NCI-H82 (cell line): ENCODE measurements around the gene ERN1.
"Not testable (repeated sequence)": the region's sequence is repeated elsewhere in the genome, so short reads cannot be mapped to it uniquely, and the experiment has no call there.

ENCODE experiments used
- DNase-seq: peaks from one replicate; lab custom pipeline; 2025; lab: John Stamatoyannopoulos, UW

The ERN1 gene

DNA sequence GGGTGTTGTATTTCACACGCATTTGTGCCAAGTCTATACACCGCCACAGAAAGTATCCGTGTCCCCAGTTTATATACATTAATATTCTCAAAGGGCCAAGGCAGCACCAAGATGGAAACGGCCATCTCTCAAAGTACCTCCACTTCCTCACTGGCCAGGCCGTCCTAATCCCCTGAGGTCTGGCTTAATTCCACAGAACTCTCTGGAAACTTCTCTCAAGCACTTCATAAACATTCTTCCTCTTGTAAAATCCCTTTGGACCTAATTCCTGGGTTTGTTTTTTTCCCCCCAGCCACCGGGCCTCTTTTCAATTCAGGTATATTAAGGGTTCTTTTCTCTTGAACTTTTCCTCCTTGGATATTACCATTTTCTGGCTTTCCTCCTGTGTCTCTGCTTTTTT, 5.1 kb upstream of the ERN1 start:
- no peak for DNase-seq

DNA sequence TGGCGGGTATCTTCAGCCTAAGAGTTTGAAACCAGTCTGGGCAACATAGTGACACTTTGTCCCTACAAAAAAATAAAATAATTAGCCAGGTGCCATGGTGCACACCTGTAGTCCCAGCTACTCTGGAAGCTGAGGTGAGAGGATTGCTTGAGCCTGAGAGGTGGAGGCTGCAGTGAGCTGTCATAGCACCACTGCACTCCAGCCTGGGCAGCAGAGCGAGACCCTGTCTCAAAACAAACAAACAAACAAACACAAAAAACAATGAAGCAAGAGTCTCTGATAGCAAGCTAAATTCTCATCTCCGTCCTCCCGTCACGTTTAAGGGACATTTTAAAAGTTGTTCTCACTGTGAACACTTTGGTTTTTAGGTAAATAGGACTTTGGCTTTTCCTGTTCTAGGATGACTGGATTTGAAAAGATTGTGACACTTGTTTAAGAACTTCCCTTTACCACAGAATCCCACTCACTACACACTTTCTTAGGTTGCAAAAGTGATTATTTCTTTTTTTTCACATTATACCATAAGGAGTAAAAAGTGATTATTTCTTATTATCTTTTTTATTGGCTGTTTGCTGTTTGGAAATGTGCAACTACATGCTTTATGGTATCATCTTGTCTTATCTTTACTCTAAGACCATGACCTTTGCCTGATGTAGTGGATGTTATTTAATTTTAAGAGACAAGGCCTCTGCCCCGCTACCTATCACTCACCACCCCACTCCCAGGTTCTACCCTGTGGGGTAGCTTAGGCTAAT, 4.4 kb upstream of the ERN1 start:
- no peak for DNase-seq

DNA sequence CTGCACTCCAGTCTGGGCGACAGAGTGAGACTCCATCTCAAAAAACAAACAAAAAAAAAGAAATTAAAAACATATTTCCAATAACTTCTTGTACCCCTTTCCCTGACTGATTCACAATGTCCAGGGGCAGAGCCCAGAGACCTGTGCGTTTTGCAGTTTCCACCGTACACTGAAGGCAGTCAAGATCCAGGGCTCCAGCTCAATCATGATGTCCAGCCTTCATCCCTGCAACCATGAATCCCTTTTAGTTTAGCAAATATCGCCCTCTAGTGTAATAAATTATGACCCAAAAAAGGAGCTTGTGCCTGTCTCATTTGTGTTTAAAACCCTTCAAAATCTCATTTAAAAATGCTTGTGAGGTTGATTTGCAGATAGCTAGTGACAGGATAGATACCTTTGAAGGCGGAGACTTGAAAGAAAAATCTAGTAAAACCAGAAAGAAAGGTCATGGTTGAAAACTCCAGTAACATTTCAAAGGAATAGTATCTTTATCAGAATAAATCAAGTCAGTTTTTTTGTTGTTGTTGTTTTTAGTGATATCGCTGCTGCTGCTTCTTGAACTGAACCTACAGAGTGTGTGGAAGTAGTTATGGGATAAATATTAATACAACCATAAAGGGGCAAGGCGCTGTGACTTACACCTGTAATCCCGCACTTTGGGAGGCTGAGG, 3.7 kb upstream of the ERN1 start:
- DNase-seq: peak; percentile 90

DNA sequence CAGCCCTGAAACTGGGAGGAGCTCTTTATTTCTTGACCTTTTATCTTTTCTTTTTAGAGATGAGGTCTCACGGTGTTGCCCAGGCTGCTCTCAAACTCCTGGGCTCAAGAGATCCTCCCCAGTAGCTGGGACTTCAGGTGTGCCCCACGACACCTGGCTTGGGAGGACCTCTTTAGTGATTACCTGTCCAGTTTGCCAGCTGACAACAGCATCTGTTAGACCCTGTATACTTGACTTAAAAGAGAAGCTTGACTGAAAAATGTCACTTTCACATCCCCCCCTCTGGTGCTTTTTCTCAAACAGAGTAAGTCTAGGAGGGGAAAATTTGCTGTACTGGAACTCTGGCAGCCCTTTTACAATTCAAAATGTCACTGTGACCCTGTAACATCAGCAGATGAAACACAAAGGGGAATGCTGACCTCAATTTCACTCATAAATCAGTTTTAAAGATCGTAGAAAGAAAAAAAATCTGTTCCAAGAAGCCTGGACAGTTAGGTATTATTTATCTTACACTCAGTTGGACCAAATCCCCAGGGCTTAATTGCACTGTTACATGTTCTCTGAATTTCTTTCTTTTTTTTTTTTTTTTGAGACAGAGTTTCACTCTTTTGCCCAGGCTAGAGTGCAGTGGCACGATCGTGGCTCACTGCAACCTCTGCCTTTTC, 1.8 kb upstream of the ERN1 start:
- no peak for DNase-seq

DNA sequence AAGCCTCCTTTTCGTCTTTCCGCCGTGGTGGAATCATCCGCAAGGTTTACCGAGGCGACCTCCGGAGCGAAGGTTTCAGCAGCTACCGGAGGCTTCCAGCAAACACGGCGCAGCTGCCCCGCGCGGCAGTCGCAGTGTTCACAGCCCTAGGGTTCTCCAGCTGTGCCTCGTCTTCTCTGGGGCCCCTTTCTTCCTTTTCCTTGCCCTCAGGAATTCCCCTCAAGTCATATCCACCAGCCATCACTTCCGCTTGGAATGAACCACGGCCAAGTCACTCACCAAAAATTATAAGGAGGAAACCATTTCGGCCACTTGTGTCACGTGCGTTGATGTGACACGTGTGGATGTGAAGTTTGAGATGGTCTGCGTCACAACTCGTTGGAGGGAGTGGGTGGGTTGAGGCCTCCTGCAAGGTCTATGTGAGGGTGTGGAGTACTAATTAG, 636 bp upstream of the ERN1 start:
- DNase-seq: no peak

DNA sequence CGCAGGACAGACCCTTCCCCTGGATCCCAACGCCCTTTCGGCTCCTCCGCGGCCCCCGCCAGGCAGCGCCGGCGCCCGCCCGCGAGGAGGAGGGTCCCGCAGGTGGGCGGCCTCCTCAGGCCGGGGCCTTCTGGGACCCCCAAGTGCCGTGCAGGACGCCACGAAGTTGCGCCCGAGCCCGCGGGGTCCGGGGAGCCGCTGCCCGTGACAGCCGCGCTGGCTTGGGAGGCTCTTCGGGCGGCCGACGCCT, 504 bp downstream of the ERN1 start:
- no peak for DNase-seq

DNA sequence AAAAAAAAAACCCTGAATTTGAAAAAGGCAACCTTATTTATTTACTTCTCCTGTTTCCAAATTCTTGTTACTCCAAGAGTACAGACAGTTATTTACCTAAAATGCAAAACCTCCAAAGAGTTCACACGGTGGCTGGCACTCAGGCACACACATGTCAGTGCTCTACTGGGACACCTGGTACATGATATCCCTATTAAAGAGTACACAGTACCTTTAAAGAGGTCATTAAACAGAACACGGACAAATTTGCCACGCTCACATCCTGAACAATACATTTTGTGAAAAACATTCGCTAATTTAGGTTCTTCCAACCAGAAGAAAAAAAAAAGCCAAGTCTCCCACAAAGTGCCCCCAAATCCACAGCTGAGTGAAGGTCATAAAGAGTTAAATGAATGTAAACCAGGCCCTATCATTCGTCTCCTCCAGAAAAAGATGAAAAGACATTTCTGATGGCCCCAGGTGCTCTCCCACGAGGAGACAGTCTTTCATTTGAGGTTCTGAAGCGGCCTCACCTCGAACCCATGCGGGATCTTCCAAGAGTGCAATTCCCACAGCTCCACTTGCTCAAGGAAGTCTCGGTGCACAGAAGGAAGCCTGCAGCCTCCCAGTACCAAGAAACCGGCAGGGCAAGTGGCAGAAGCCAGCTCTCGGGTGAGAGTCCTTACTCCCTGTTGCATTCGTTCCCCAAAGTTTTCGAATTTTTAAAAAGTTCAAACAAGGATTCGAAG, 993 bp downstream of the ERN1 start:
- peak; percentile 64 for DNase-seq

DNA sequence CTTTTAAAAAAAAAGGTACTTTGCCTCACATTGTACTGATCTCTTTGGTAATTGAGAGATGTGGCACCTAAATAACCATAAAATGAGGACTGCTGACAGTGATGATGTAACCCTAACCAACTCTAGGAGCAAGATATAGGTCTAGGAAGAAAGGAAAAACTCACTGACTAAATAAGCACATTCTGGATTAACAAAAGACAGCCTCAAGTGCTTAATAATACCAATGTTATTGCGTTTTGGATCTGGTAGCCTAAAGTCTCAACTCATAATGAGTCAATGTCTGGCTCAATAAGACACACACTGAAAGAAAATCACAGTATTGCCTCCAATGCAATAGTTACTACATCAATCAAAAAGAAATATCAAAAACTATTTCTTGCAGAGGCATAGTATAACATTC, 3.0 kb downstream of the ERN1 start:
- DNase-seq: no peak

DNA sequence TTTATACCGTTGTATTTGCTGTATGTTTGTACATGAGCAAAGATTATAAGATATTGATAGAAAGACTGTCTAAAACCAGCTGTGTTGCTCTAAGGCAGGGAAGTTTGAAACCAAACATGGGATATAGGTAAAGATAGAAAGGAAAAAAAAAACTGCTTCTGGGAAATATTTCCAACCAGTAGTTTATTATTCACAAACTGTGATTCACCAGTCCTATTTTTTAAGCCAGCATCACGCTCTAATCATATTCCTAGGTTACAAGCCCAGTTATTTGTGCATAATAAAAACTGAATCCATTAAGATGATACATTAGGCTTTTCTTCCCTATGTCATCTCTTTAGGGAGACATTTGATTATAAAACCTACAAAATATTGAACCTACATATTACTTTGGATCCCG, 4.0 kb downstream of the ERN1 start:
- no peak for DNase-seq

DNA sequence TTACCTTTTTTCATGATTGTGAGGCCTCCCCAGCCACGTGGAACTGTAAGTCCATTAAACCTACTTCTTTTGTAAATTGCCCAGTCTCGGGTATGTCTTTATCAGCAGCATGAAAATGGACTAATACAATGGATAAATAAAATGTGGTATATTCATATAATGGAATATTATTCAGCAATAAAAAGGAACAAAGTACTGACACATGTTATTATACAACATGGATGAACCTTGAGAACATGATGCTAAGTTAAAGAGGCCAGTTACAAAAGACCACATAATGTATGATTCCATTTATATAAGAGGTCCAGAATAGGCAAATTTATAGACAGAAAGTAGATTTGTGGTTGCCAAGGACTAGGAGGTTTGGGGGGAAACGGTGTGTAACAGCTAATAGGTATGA, 5.3 kb downstream of the ERN1 start:
- DNase-seq: no peak

DNA sequence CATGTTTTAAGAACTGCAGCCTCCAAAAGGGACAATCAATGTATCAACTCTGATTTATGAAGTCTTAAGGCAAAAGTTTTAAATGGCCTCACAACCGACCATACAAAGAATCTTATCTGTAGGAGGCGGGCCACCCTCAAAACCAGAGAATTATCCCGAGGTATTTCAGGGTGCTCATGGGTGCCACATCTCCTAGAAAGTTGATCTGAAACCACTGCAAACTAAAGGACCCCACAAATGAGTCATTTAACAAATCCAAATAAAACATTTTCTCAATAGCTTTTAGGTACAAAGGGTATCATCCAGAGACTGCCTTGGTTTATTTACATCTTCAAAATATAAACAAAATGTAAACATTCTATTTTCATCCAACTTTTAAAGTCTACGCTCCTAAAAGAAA, 6.8 kb downstream of the ERN1 start:
- DNase-seq: no peak

DNA sequence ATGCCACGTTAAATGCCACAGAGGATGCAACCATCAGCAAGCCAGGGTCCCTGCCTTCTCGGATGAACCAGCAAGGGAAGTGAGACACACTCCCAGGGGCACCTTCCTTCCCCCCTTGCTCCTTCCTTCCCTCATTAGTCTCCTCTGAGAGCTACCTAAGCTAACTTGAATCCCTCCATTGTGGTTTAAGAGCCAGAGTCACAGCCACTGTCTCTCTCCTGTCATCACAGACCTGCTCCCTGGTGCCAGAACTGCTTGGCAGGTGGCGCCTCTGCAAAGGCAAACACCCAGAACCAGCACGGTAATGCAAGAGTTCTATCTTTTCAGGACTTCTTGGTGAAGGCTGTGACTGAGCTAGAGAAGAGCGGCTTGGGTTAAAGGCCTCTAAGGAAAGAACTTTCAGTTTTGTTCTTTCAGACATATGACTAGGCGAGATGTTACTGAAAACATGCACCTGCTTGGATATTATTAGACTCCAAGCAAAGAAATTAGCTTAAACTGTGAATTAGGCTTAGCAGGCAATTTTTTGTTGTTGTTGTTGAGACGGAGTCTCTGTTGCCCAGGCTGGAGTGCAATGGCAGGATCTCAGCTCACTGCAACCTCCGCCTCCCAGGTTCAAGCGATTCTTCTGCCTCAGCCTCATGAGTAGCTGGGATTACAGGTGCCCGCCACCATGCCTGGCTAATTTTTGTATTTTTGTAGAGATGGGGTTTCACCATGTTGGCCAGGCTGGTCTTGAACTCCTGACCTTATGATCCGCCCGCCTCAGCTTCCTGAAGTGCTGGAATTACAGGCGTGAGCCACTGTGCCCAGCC, 8.8 kb downstream of the ERN1 start:
- not testable (repeated sequence) for DNase-seq

DNA sequence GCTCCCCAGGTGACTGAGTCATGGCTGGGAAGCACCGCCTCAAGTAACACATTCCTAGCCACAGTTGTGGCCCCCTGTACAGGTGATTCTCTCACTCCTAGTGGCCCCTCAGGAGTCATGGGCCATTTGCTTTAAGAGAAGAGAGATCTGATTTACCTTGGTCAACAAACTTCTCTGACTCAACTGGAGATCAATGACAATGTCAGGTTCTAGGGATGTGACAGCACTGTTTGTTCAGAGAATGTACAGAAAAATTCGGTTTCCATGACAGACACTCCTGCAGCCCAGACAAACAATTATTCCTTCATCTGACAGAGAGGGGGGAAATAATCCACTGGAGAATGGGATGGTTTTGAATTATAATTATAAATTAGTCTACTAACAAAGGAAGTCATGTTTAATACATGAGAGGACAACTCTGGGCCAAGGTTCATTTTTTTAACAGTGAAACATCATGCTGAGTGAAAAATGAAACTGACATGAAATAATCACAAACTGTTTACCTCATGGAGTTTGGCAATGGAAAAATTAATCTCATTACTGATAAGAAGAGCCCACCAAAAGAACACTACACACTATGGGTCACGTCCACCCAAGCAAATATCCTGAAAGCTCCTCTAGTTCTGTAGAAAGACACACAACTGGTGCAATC, 9.7 kb downstream of the ERN1 start:
- DNase-seq: no peak

DNA sequence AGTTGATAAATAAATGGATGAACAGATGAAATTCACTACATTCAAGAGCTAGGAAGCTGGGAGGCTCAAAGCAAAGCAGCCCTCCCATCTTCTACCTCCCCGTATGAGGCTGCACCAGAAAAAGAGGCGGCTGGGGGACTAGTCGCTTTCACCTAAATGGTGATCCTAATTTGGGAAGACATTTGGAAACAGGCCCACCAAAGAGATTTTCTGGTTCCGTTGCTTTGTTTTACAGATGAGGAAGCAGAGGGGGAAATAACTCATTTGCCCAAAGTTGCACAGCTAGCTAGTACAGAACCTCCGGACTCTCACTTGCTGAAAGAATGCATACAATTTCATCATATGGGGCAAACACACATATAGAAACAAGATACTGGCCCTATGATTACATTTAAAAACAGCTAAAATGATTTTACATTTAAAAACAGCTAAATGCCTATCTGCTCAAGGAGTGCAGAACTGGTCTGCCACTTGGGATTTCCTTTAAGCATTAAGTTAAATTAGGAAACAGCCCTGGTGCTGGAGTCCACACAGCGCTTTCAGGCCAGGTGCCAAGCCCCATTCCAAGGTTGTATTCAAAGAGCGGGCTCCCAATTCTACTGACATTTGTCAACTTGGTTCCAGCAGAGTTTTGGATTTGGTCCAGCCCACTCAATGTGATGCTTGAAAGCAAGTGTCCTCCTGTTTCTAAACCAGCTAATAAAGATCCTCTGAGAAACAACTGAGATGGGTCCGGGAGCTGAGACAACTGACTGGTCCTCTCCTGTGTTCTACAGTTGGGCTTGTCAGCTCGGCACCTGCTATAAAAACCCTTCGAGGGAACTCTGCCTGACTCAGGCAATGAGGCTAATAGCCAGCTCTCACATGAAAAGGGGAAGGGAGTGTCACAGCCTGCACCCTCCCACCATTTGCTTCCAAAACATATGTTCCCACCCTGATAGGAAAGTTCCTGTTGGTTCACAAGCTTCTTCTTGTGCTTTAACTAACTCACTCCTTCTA, 11.7 kb downstream of the ERN1 start:
- DNase-seq: no peak

DNA sequence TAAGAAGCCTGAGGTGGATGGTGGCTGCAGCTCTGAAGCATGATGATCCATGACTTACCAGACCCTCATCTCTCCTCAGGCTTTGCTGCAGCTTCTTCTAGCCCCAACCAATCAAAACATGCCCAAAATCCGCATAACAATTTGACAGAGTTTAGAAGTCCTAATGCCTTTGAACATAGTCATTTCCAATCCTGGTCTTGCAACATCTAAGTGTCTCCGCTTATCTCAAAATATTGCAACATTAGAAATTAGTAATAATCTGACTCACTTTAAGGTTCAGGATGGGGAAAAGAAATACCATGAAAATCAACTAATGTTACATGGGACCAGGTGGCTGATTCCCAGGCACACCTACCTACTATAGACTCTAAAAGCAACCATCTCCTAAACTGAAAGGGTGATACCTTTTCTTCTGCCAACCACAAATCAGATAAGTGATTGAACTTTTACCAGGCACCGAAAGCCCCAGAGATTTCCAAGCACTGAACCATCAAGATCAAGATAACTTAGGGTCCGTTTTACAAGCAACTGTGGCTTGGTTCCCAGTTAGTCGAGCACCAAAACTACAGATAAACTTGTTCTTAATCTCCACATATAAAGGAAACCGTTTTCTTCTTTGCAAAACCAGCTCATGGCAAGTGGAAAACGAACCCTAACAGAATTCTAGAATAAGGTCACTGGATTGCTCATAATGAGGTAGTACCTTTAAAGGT, 14.0 kb downstream of the ERN1 start:
- no peak for DNase-seq

DNA sequence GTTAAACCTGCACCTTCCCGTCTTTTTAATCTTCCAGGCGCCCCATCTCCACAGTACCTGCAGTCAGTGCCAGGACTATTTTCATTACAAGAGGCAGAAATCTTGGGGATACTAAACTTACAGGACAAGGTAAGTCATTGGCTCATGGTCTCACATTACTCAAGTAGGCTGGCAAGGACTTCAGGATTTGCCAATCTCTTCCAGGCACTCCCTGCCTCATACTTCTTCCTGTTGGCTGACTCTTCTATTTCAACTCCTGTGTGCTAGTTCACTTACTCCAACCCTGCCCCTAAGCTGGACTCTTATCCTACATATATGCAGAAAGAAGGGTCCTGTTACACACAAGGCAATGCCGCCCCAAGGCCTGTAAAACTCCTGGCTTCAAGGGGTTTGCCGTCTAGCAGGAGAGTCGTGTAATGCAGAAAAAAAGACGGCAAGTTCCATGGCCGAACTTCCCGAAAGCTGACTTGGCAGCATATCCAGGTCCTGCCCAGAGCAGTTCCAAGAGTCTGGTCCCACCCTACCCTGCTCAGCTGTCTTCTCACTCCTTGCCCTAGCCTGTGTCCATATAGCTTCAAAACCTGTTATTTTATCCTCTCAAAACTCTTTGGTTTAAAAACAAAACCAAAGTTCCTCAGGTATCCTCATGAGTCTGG, 14.8 kb downstream of the ERN1 start:
- no peak for DNase-seq

DNA sequence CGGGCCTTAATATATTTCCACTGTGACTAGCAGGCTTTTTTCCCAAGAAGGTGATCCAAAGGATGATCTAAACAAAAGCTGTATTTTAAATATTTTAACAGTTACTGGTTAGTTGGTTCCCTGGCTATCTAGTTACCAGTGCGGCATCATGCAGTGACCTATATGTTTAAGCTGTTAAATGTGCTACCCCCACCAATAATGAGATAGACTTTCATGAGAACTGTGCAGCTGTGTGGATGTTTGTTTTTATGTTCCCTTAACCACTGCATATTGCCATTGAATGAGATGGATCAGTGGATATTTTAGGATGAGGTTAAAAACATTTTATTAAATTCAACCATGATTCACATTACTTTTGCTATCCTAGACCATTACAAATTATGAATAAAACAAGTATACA, 16.9 kb downstream of the ERN1 start:
- DNase-seq: peak; percentile 41

DNA sequence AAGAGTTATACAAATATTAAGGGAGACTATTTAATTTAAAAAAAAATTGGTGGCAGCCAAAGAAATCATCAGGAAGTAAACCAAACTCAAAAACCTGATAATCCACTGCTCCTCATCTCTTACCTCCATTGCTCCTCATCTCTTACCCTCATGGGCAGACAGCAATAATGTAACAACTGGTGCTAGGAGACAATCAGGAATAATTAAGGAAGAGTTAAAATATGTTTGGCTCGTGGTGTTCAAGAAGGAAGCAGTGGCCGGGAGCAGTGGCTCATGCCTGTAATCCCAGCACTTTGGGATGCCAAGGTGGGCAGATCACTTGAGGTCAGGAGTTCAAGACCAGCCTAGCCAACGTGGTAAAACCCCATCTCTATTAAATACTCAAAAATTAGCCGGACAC, 18.1 kb downstream of the ERN1 start:
- no peak for DNase-seq
